Activated CD4-positive, alpha-beta memory T cell treated with anti-CD3 and anti-CD28 coated beads, Interleukin-2, amount 10 ng/mL, durations not matched to agents 7 days and 5 days (primary cell): Measurements from ENCODE around the gene FOXF2. TPM values are rescaled to one million over a fixed set of nuclear protein-coding genes. Genes with fewer than 3 reads are reported as not detected.

ENCODE experiments used
- CTCF ChIA-PET: fragments of 350-600 bp; sonication (Branson Sonifier 250); formaldehyde crosslinking; loops from one replicate; lab custom pipeline; 2021; ENCODE audit warnings: antibody characterized with exemption, inconsistent platforms; lab: Charles Lee
- POLR2A ChIA-PET: fragments of 350-600 bp; sonication (Branson Sonifier 250); formaldehyde crosslinking; loops from one replicate; lab custom pipeline; 2021; ENCODE audit warnings: antibody characterized with exemption; lab: Charles Lee
- DNase-seq: peaks from one replicate; pipeline ENCODE4 v3.0.0-alpha.2; 2020
- H3K27ac Mint-ChIP-seq: one replicate; pipeline ENCODE4 v1.8.0; 2021; ENCODE audit warnings: mild to moderate bottlenecking, mixed read lengths
- H3K27me3 Mint-ChIP-seq: one replicate; pipeline ENCODE4 v1.8.0; 2021; ENCODE audit warnings: mixed read lengths
- H3K36me3 Mint-ChIP-seq: one replicate; pipeline ENCODE4 v1.8.0; 2021; ENCODE audit warnings: low read depth, mixed read lengths
- H3K4me1 Mint-ChIP-seq: one replicate; pipeline ENCODE4 v1.8.0; 2021; ENCODE audit warnings: mixed read lengths
- H3K4me3 Mint-ChIP-seq: one replicate; pipeline ENCODE4 v1.8.0; 2021; ENCODE audit warnings: mild to moderate bottlenecking, mixed read lengths
- H3K9me3 Mint-ChIP-seq: one replicate; pipeline ENCODE4 v1.8.0; 2021; ENCODE audit warnings: mixed read lengths
- total RNA-seq, 2 experiments: library from RNA; stranded (reverse); gene quantifications; one replicate each; pipeline ENCODE4 v1.2.3, GENCODE V29; 2021

FOXF2 gene
- total RNA-seq, 2 experiments from 2014 or later, result not detected

- Mint-ChIP-seq H3K36me3 (no peaks in the 10 kb centered on the region), H3K4me3 (no peak overlapping the region), H3K9me3 (no peaks in the 10 kb centered on the region), H3K4me1 (no peaks in the 10 kb centered on the region), H3K27ac (no peak overlapping the region), H3K27me3 (peaks cover 35% of the 10 kb centered on the region)
- CTCF ChIA-PET, result interaction anchor here (0.7 to 2.0 kb wide), 10 partner anchors 10 to 706 kb away, joined by 3 to 6 read pairs (median 4); no protein-coding TSS in a partner anchor
- peak; percentile 41 for DNase-seq
- POLR2A ChIA-PET, result no interaction called here
Measured at GRCh38 chr6:1436334-1437306, 47.2 kb downstream of the FOXF2 start.

DNA sequence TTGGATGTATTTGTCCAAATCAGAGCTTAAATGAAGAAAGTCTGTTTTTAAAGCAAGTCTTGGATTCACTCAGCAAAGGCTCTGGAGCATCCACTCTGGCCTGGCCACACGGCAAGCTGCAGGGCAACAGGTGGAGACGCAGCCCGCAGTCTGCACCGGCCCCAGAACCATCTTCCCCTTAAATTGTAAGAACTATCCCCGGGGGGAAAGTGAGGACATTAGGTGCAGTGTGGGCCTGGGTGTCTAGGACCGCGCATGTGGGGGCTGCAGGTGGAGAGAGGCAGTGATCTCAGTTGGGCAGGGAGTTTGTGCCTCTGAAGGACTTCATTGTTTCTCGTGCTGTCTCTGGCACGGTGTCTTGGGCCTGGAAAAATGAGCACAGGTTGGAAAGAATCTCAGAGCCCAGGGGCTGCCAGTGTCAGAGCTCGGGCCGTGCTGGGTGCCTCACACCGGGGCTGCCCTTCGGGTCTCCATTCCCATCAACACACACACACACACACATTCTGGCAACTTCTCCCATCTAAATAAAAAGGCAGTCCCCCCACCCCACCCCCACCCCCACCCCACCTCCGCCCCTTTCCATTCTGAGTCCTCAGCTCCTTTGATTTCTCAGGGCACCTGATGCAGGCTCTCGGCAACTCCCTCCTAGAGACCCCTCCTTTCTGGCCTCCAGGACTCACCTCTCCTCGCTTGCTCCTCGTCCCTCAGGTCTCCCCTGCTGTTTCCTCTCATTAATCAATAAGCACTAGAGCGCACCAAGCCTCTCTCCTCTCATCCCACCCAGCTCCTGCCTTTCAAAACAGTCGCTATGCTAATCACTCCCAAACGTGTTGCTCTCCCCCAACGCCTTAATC, 48.4 kb downstream of the FOXF2 start:
- CTCF ChIA-PET, result interaction anchor here (2.0 kb wide), 1 partner anchor 14 kb away, joined by 6 read pairs; no protein-coding TSS in a partner anchor
- DNase-seq, result no peak
- Mint-ChIP-seq H3K4me1 (no peaks in the 10 kb centered on the region), H3K36me3 (no peaks in the 10 kb centered on the region), H3K27me3 (peaks cover 38% of the 10 kb centered on the region), H3K9me3 (no peaks in the 10 kb centered on the region), H3K4me3 (no peak overlapping the region), H3K27ac (no peak overlapping the region)
- POLR2A ChIA-PET, result no interaction called here

GRCh38 chr6:1438471-1438881, 49.1 kb downstream of the FOXF2 start:
- Mint-ChIP-seq H3K4me3 (no peak overlapping the region), H3K36me3 (no peaks in the 10 kb centered on the region), H3K9me3 (no peaks in the 10 kb centered on the region), H3K27me3 (peaks cover 38% of the 10 kb centered on the region), H3K4me1 (no peaks in the 10 kb centered on the region), H3K27ac (no peak overlapping the region)
- DNase-seq, result no peak
- ChIA-PET CTCF (no interaction called here), POLR2A (no interaction called here)

DNA sequence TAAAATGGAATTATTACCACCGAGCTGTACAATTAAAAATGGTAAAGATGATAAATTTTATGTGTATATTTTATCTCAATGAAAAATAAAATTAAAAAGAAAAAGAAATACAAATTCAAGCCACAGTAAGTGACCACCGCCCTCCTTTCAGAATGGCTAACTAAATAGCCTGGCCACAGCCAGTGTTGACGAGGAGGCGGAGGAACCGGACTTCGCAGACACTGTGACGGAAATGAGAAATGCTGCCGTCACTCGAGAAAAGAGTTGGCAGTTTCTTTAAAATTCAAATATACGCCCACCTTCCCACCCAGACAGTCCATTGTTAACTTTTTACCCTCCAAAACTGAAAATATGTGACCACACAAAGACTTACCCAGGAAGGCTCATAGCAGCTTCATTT, 50.0 kb downstream of the FOXF2 start:
- no peak for DNase-seq
- POLR2A ChIA-PET, result no interaction called here
- H3K4me1 Mint-ChIP-seq, result no peaks in the 10 kb centered on the region
- no peaks in the 10 kb centered on the region for H3K36me3 Mint-ChIP-seq
- H3K27me3 Mint-ChIP-seq, result peaks cover 38% of the 10 kb centered on the region
- H3K9me3 Mint-ChIP-seq, result no peaks in the 10 kb centered on the region
- no peak overlapping the region for H3K4me3 Mint-ChIP-seq
- no peak overlapping the region for H3K27ac Mint-ChIP-seq
- CTCF ChIA-PET, result no interaction called here

- no peak for DNase-seq
- CTCF ChIA-PET, result no interaction called here
- H3K36me3 Mint-ChIP-seq, result no peaks in the 10 kb centered on the region
- no peaks in the 10 kb centered on the region for H3K9me3 Mint-ChIP-seq
- no peaks in the 10 kb centered on the region for H3K4me1 Mint-ChIP-seq
- H3K27me3 Mint-ChIP-seq, result peaks cover 19% of the 10 kb centered on the region
- H3K27ac Mint-ChIP-seq, result no peak overlapping the region
- POLR2A ChIA-PET, result no interaction called here
- H3K4me3 Mint-ChIP-seq, result no peak overlapping the region
Measured at GRCh38 chr6:1442929-1443328, 53.6 kb downstream of the FOXF2 start.

Other genes starting within 250 kb of the FOXF2 start
- gene FOXQ1, start 77.5 kb upstream of the FOXF2 start, total RNA-seq, result not detected
- gene FOXC1, start 220.3 kb downstream of the FOXF2 start, total RNA-seq, result under 1 TPM in 1 of 2 experiments, not detected in 1; 0.08 TPM